Measurements from ENCODE around the gene TCF4.

Gene TCF4

DNA sequence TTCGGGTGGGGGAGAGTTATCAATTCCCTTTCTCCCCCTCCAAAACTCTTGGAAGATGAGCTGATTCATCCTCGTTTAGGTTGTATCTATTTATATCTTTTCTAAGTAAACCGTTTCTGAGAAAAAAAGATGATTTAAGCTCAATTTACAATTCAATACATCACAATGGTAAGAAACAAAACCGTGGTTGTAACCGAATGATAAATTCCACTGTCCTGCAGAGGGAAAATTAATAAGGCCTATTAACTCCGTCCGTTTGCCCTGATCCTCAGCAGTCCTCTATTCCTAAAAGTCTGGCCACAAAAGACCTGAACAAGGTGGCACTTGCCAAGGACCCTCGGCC, 286.2 kb downstream of the TCF4 start:
- H3K36me3 ChIP-seq = no peaks in the 10 kb centered on the region
- no peaks in the 10 kb centered on the region for H3K27me3 ChIP-seq (ENCODE audit: insufficient read depth, low read depth, severe bottlenecking)
- H3K4me3 ChIP-seq (ENCODE audit: low read depth, low read length) = no peak overlapping the region
- H3K9me3 ChIP-seq (ENCODE audit: severe bottlenecking) = no peaks in the 10 kb centered on the region
- DNase-seq = no peak
- TF ChIP-seq, protein P1, sequence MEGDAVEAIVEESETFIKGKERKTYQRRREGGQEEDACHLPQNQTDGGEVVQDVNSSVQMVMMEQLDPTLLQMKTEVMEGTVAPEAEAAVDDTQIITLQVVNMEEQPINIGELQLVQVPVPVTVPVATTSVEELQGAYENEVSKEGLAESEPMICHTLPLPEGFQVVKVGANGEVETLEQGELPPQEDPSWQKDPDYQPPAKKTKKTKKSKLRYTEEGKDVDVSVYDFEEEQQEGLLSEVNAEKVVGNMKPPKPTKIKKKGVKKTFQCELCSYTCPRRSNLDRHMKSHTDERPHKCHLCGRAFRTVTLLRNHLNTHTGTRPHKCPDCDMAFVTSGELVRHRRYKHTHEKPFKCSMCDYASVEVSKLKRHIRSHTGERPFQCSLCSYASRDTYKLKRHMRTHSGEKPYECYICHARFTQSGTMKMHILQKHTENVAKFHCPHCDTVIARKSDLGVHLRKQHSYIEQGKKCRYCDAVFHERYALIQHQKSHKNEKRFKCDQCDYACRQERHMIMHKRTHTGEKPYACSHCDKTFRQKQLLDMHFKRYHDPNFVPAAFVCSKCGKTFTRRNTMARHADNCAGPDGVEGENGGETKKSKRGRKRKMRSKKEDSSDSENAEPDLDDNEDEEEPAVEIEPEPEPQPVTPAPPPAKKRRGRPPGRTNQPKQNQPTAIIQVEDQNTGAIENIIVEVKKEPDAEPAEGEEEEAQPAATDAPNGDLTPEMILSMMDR (IDR thresholded peaks at IDR 0.05; ENCODE audit: low read depth, low read length) = no peak
- H3K27ac ChIP-seq = no peak overlapping the region

DNA sequence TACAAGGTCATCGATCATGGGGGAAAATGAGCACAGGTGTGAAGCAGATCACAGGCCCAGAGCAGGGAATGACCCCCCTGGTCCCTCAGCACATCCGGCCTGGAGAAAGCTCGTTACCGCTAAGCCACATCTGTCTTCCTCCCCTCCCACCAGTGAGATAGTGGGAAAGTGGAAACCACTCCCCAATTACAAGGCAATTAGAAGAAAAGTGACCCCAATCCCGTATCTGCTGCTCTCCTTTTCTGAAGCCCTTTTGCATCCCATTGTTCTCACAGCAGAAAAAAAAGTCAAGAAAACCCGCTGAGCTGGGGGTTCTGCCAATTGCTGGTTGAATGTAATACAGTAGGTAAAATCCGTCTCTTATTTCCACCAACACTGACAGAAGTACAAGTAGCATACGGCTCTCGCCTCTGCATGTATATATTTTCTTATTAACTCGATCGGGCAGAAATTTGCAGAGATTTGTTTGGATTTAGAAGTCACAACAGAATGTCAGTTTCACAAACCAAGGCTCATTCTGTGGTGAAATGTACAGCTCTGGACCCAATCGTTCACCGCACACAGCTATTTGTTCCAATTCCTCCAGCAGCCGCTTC, 287.0 kb downstream of the TCF4 start:
- no peak overlapping the region for H3K4me3 ChIP-seq (ENCODE audit: low read depth, low read length)
- H3K27ac ChIP-seq = no peak overlapping the region
- no peaks in the 10 kb centered on the region for H3K27me3 ChIP-seq (ENCODE audit: insufficient read depth, low read depth, severe bottlenecking)
- no peaks in the 10 kb centered on the region for H3K36me3 ChIP-seq
- H3K9me3 ChIP-seq (ENCODE audit: severe bottlenecking) = no peaks in the 10 kb centered on the region
- DNase-seq = no peak
- TF ChIP-seq, protein P1 (IDR thresholded peaks at IDR 0.05; ENCODE audit: low read depth, low read length) = no peak

DNA sequence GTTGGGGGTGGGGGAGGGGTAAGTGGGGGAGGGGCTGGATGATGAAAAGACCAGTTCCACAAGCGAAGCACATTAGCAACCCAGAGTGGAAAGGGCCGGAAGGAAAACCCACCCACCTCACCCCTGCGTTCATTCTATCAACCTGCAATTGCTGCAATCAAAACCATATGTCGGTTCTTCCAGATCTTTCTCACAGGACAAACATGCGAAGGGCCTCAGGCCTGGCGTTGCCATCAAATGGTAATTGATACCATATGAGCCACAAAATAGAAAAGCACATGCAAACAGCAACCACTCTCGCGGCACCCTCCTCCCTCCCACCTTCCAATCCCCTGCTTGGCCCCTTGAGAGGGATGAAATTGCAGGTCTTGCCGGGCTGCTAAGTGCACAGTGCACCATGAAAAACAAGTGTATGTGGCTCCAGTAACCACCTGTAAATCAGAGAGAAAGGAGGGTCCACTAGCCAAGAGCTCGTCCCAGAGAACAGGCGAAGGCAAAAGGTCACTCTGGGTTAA, 287.5 kb downstream of the TCF4 start:
- H3K4me3 ChIP-seq (ENCODE audit: low read depth, low read length) = no peak overlapping the region
- H3K27me3 ChIP-seq (ENCODE audit: insufficient read depth, low read depth, severe bottlenecking) = no peaks in the 10 kb centered on the region
- H3K9me3 ChIP-seq (ENCODE audit: severe bottlenecking) = no peaks in the 10 kb centered on the region
- no peaks in the 10 kb centered on the region for H3K36me3 ChIP-seq
- TF ChIP-seq, protein P1 (IDR thresholded peaks at IDR 0.05; ENCODE audit: low read depth, low read length) = no peak
- no peak for DNase-seq
- H3K27ac ChIP-seq = no peak overlapping the region

DNA sequence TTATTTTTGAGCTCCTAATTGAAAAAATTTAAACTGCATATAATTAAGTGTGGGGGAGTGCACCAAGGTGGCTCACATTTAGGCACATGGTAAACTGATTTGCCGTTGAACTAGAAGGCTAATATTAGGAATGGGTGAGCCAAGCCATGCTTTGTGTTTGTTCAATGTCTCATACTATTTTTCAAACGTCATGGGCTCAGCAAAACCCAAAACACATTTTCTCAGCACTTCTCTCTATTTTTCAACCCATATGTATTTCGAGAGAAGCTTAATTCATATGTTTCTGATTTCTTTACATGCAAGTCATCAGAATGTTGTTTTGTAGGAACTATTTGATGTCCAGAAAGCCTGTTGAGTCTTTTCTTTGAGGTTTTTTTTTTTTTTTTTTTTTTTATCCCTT, 291.2 kb downstream of the TCF4 start:
- Histone ChIP-seq H3K27ac (no peak overlapping the region), H3K27me3 (ENCODE audit: insufficient read depth, low read depth, severe bottlenecking) (no peaks in the 10 kb centered on the region), H3K4me3 (ENCODE audit: low read depth, low read length) (no peak overlapping the region), H3K36me3 (no peaks in the 10 kb centered on the region), H3K9me3 (ENCODE audit: severe bottlenecking) (no peaks in the 10 kb centered on the region)
- TF ChIP-seq, protein P1 (IDR thresholded peaks at IDR 0.05; ENCODE audit: low read depth, low read length) = no peak
- DNase-seq = no peak

DNA sequence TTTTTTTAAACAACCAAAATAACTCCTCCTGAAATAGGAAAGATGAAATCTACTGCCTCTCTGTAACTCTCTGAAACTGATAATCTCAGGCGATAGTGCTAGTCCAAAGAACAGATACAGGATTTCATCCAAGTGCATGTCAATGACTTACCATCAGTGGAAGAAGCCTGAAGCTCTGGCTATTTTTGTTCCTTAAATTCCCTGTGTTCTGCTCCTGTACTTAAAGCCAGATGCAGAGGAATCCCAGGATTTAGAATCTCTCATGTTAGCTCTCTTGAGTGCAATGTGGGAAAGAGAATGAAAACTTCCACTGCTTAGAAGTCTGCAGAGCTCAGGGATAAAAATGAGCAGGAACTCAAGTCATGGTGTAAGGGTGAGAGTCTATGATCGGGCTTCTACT, 291.9 kb downstream of the TCF4 start:
- DNase-seq = no peak
- Histone ChIP-seq H3K27ac (no peak overlapping the region), H3K9me3 (ENCODE audit: severe bottlenecking) (no peaks in the 10 kb centered on the region), H3K36me3 (no peaks in the 10 kb centered on the region), H3K4me3 (ENCODE audit: low read depth, low read length) (no peak overlapping the region), H3K27me3 (ENCODE audit: insufficient read depth, low read depth, severe bottlenecking) (no peaks in the 10 kb centered on the region)
- TF ChIP-seq, protein P1 (IDR thresholded peaks at IDR 0.05; ENCODE audit: low read depth, low read length) = no peak

DNA sequence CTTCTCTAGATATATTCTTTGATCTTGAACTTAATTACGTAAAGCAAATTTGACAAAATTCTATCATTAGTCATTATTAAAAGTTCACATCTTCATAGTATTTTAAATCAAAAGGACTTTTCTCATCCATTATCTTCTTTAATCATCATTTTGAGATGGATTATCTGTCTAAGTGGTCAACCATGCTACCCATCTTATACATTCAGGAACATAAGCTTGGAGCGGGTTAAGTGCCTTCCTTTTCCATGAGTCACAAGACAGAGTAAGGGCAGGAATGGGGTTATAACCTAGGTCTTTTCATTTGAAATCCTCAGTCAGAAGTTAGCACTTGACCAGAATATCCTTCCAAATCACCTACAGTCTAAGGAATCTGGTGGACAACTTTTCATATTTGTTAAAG, 297.1 kb downstream of the TCF4 start:
- H3K27ac ChIP-seq = no peak overlapping the region
- DNase-seq = no peak
- no peaks in the 10 kb centered on the region for H3K36me3 ChIP-seq
- H3K4me3 ChIP-seq (ENCODE audit: low read depth, low read length) = no peak overlapping the region
- no peaks in the 10 kb centered on the region for H3K9me3 ChIP-seq (ENCODE audit: severe bottlenecking)
- H3K27me3 ChIP-seq (ENCODE audit: insufficient read depth, low read depth, severe bottlenecking) = no peaks in the 10 kb centered on the region
- TF ChIP-seq, protein P1 (IDR thresholded peaks at IDR 0.05; ENCODE audit: low read depth, low read length) = no peak
